GM18502 (cell line): ENCODE data around the gene NPLOC4.
"Not testable (repeated sequence)": the region's sequence is repeated elsewhere in the genome, so short reads cannot be mapped to it uniquely, and the experiment has no call there.

Source experiments
- ATAC-seq: cut with Tn5 transposase; IDR thresholded peaks from one replicate; pipeline ENCODE4 v1.9.1; 2021; ENCODE audit warnings: mild to moderate bottlenecking; ENCODE audit not compliant: unreplicated experiment, poor library complexity

NPLOC4 gene

DNA sequence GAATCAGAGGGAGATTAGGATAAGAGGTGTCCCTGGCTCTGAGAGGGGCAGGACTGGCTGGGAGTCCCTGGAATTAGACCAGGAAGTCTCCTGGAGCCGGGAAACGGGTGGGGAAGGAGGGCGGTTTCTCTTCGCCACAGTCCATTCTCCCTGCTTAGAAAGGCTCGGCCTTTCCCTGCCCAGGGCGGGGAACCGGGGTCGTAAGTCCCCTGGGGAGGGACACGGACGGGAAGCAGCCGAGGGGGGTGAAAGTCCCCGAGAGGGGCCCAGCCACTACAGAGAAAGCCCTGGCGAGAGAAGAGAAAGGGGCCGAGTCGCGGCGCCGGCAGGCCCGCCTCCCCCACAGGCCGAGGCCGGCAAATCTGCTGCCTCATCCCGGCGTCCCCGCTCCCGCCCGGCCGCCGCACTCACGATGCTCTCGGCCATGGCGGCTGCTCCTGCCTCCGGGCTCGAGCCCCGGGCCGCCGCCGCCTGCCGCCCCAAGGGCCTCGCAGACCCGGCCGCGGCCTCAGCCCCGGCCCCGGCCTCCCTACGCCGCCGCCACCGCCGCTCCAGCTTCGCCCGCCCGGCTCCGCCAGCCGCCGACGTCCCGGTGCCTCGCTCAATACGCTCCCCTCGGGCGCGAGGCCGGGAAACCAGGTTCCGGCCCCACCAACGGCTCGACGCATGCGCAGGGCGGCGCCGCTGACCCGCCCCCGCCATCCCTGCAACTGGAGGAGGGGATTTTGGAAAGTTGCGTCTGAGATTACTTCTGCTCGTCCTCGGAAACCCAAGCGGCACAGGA, at the start of gene NPLOC4, which contains the start of gene TSPAN10:
Gene NPLOC4 (minus strand): TSS at position 608 of the 784 bp plus-strand sequence. CDS start 182 bp downstream, at position 426.
Gene TSPAN10 (plus strand): TSS at position 692 of the 784 bp plus-strand sequence. CDS start 5,217 bp downstream, outside the sequence.
- ATAC-seq, result peak; percentile 84

- no peak for ATAC-seq
These were observed 49.7 kb upstream of the NPLOC4 start for GRCh38 chr17:81686614-81687013.

- no peak for ATAC-seq
These were observed 48.2 kb upstream of the NPLOC4 start for GRCh38 chr17:81685108-81685507.

GRCh38 chr17:81684442-81684911, 47.6 kb upstream of the NPLOC4 start:
- no peak for ATAC-seq

- peak; percentile 90 for ATAC-seq
These were observed 46.9 kb upstream of the NPLOC4 start, which contains the start of the genes ARL16 and HGS for GRCh38 chr17:81683584-81684441. ARL16 (minus strand) TSS chr17:81683797; CDS start chr17:81683753, 44 bp downstream. HGS (plus strand) TSS chr17:81684011; CDS start chr17:81684067, 56 bp downstream.

DNA sequence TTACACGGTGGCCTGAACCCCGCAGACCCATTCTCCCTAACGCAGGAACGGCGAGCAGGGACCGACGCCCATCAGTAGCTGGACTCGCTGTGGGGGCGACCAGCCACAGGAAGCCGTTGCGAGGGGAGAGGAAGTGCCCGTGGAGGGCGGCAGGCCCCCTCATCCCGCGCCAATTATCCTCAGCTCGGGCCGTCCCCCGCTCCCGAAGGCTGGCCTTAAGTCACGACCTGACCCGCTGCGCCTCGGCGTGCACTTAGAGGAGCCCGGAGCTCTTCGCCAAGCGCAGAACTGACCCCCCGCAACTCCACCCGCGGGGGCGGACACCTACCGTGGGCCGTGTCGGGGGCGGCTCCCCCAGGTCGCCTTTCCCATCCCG, 46.3 kb upstream of the NPLOC4 start:
- peak; percentile 20 for ATAC-seq

GRCh38 chr17:81682565-81683207, 45.8 kb upstream of the NPLOC4 start:
- ATAC-seq, result no peak

DNA sequence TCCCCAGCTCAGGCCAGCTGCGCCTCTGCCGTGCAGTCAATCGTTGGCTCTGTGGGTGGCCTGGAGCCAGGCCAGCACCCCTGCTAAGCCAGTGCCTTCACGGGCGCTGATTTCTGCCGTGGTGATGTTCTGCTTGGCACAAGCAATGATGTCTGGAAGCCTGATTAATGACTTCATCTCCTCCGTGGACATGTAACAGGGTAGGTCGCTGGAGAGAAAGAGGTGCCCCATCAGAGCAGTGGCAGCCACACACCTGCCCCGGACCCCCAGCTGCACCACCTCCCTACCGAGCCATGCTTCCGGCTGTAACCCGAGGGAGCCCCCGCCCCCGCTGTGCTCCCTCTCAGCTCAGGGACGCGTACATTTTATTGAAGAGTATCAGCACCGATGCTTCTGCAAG, 44.8 kb upstream of the NPLOC4 start:
- ATAC-seq, result no peak

DNA sequence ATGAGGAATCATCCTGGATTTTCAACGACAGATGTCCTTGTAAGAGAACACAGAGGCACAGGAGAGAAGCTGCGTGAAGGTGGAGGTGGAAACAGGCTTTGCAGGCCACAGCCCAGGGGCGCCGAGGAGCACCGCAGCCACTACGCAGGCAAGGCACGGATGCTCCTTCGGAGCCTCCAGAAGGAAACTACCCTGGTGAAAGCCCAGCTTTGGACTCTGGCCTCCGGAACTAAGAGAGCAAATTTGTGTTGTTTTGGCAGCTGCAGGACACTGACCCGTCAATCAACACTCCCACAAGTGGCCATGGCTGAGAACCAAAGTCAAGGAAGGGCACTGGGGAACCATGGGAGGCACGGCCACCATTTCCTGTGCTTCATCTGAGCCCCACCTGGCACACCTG, 43.2 kb upstream of the NPLOC4 start:
- ATAC-seq, result no peak

GRCh38 chr17:81676906-81677305, 40.0 kb upstream of the NPLOC4 start:
- no peak for ATAC-seq

GRCh38 chr17:81675515-81676221, 38.8 kb upstream of the NPLOC4 start:
- ATAC-seq, result not testable (repeated sequence)

- ATAC-seq, result no peak
These were observed 36.8 kb upstream of the NPLOC4 start for GRCh38 chr17:81673561-81674258.

GRCh38 chr17:81672954-81673353, 36.0 kb upstream of the NPLOC4 start:
- no peak for ATAC-seq

- no peak for ATAC-seq
These were observed 35.6 kb upstream of the NPLOC4 start for GRCh38 chr17:81672504-81672903.

DNA sequence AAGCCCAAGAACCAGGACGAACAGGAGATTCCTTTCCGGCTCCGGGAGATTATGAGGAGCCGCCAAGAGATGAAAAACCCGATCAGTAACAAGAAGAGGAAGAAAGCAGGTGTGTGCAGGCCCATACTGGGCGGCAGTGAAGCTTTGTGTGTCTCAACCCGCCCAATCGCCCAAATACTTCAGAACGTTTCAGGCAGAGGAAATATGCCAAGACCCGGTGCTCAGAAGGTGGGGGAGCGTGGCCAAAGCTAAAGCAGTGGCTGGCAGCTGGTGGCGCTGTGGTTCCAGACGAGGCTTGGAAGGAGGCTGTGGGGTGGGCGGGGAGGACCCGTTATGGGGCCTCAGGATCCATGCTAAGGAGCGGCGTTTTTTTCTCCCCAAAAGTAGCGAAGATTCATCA, 30.8 kb upstream of the NPLOC4 start:
- ATAC-seq, result no peak

- peak; percentile 93 for ATAC-seq
These were observed 29.7 kb upstream of the NPLOC4 start, which contains the start of the genes CCDC137 and OXLD1 for GRCh38 chr17:81666342-81667191. CCDC137 (plus strand) TSS chr17:81666737; CDS start chr17:81666767, 30 bp downstream. OXLD1 (minus strand) TSS chr17:81666605; CDS start chr17:81666577, 28 bp downstream.

- ATAC-seq, result no peak
These were observed 29.1 kb upstream of the NPLOC4 start for GRCh38 chr17:81666092-81666341.
